Cardiac fibroblast (primary cell): ENCODE data around the gene TP53.
A peak's percentile ranks its signal among the peaks of the same experiment; 100 is the strongest.
"Not testable (repeated sequence)": the region's sequence is repeated elsewhere in the genome, so short reads cannot be mapped to it uniquely, and the experiment has no call there.

Source experiments
- DNase-seq, 2 donors: peaks; one replicate each; pipeline versions ENCODE4 v3.0.0 to v3.0.0-alpha.2; 2010; ENCODE audit warnings: low read depth in 2 of 2
- H3K4me3 ChIP-seq, 2 donors: replicated peaks in 1 of 2; 1 replicate in 1 of 2; 2 replicates in 1 of 2; pipeline ENCODE4 v1.5.1; 2011; ENCODE audit warnings: low read depth in 2 of 2, low read length in 2 of 2, mild to moderate bottlenecking in 2 of 2, moderate library complexity in 1 of 2
- CTCF ChIP-seq: IDR thresholded peaks from one replicate; pipeline ENCODE4 v1.5.1; 2011; ENCODE audit warnings: low read depth, mild to moderate bottlenecking, low read length, inconsistent platforms

TP53 gene

GRCh38 chr17:7644775-7645174, 42.5 kb downstream of the TP53 start:
- H3K4me3 ChIP-seq, result no peak overlapping the region
- DNase-seq, result no peak
- TF ChIP-seq CTCF, result no peak

GRCh38 chr17:7641635-7642034, 45.7 kb downstream of the TP53 start:
- not testable (repeated sequence) for DNase-seq, H3K4me3 ChIP-seq

- no peak for TF ChIP-seq CTCF
- no peak overlapping the region for H3K4me3 ChIP-seq
- no peak for DNase-seq
These were observed 46.5 kb downstream of the TP53 start for GRCh38 chr17:7640783-7641182.

- no peak overlapping the region for H3K4me3 ChIP-seq
- no peak for TF ChIP-seq CTCF
- no peak for DNase-seq
These were observed 51.1 kb downstream of the TP53 start for GRCh38 chr17:7636163-7636562.

- peak; percentile 75 for TF ChIP-seq CTCF
- no peak overlapping the region for H3K4me3 ChIP-seq
- peak; percentile 48 to 72 for DNase-seq
These were observed 52.9 kb downstream of the TP53 start for GRCh38 chr17:7634384-7634783.

GRCh38 chr17:7633093-7633492, 54.2 kb downstream of the TP53 start:
- no peak overlapping the region for H3K4me3 ChIP-seq
- TF ChIP-seq CTCF, result no peak
- DNase-seq, result no peak

- TF ChIP-seq CTCF, result peak; percentile 64
- H3K4me3 ChIP-seq, result no peak overlapping the region
- DNase-seq, result peak; percentile 75 to 76
These were observed 54.8 kb downstream of the TP53 start for GRCh38 chr17:7632492-7632894.
